ENCODE results near the gene OR2T29.
"Not testable (repeated sequence)": the region's sequence is repeated elsewhere in the genome, so short reads cannot be mapped to it uniquely, and the experiment has no call there.

OR2T29 gene

GRCh38 chr1:248510217-248510616, 52.4 kb downstream of the OR2T29 start:
- DNase-seq (ENCODE audit: low read depth) = not testable (repeated sequence)

- DNase-seq (ENCODE audit: low read depth) = not testable (repeated sequence)
These were observed 54.8 kb downstream of the OR2T29 start, which contains the start of gene OR2G6 for GRCh38 chr1:248507773-248508172. TSS of gene OR2G6 (plus strand) at chr1:248508073. CDS start at chr1:248521647, 13,574 bp downstream.

Data from T follicular helper cell (primary cell).